Measurements from ENCODE around the gene VAV1. TPM values are rescaled to one million over a fixed set of nuclear protein-coding genes. Genes with fewer than 3 reads are reported as not detected.

Gene VAV1
- polyA plus RNA-seq, 1 donor from 2014 or later, result not detected

DNA sequence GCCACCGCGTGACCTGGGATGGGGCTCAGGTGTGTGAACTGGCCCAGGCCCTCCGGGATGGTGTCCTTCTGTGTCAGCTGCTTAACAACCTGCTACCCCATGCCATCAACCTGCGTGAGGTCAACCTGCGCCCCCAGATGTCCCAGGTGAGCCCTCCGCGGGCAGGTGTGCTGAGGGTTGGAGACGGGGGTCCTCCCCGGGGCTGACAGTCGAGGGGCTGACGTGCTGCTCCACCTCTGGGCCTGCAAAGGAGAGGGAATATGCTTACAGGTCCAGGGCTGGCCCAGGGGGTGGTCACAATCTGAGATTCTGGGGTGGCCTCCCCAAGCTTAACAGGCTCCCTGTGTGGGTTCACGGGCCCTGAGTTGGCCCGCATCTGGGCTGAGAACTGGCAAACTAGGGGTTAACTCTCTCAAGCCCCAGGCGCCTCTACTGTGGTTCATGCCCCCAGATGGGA lies 386 bp downstream of the VAV1 start:
- no peaks in the 10 kb centered on the region for H3K36me3 ChIP-seq (ENCODE audit: insufficient read depth, low read length)
- no peak overlapping the region for H3K4me3 ChIP-seq (ENCODE audit: low read length)
- no peak overlapping the region for H2AFZ ChIP-seq (ENCODE audit: low read depth, low read length)
- H3K9ac ChIP-seq (ENCODE audit: low read length), result no peak overlapping the region
- no peaks in the 10 kb centered on the region for H4K20me1 ChIP-seq (ENCODE audit: insufficient read depth)
- H3F3A ChIP-seq (ENCODE audit: insufficient read depth, low read length, poor library complexity, severe bottlenecking), result no peaks in the 10 kb centered on the region
- TF ChIP-seq RAD21 (conservative IDR thresholded peaks at IDR 0.05), result no peak
- no peak for TF ChIP-seq EZH2 (IDR thresholded peaks at IDR 0.05; ENCODE audit: borderline replicate concordance, insufficient read depth, low read length, poor library complexity, severe bottlenecking)
- no peak for TF ChIP-seq SMC3 (conservative IDR thresholded peaks at IDR 0.05; ENCODE audit: poor library complexity)
- no peak for TF ChIP-seq CTCF (IDR thresholded peaks at IDR 0.05; ENCODE audit: poor library complexity, severe bottlenecking)
- TF ChIP-seq EP300 (conservative IDR thresholded peaks at IDR 0.05; ENCODE audit: poor library complexity, severe bottlenecking), result no peak
- no peak for TF ChIP-seq TAF1 (IDR thresholded peaks at IDR 0.05; ENCODE audit: low read depth)
- TF ChIP-seq POLR2AphosphoS5 (IDR thresholded peaks at IDR 0.05), result no peak
- no peak for TF ChIP-seq MXI1 (conservative IDR thresholded peaks at IDR 0.05; ENCODE audit: poor library complexity, severe bottlenecking)
- TF ChIP-seq REST (IDR thresholded peaks at IDR 0.05; ENCODE audit: borderline replicate concordance), result no peak
- no peak overlapping the region for H3K27ac ChIP-seq (ENCODE audit: low read length)
- H3K79me2 ChIP-seq (replicated peaks; ENCODE audit: insufficient read depth, low read length), result no peaks in the 10 kb centered on the region
- H3K27me3 ChIP-seq (ENCODE audit: insufficient read depth, low read depth, low read length), result peaks cover 6% of the 10 kb centered on the region
- H3K9me3 ChIP-seq (ENCODE audit: low read length), result no peaks in the 10 kb centered on the region
- no peak overlapping the region for H3K4me2 ChIP-seq (ENCODE audit: low read length)
- H3K9me2 ChIP-seq (ENCODE audit: insufficient read depth, low read length), result no peaks in the 10 kb centered on the region

DNA sequence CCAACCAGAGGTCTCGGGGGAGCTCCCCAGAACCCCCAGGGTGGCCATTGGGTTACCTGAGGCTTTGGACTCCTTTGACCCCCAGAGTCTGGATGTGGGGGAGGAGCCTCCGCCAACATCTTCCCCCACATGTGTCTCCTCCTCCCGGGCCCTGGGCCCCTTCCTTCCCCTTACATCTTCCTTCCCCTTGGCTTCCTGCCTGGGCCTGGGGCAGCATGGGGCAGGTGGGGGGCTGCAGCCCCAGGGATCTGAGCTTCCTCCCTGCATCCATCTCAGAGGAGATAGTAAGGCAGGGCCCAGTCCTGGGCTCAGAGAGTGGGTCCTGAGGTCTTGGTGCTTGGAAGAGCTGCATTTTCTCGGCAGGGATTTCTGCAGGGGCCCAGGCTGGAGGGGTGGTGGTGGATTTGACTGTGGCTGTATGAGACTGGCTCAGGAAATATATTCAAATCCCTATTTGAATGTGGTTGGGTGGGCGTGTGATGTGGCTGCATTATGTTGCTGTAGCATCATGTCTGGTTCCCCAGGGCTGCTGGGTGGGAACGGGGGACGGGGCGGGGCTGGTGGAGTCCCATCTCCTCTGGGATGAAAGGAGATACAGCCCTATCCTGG lies 919 bp downstream of the VAV1 start:
- Histone ChIP-seq H3K9me3 (ENCODE audit: low read length) (no peaks in the 10 kb centered on the region), H3K27me3 (ENCODE audit: insufficient read depth, low read depth, low read length) (peaks cover under 1% of the 10 kb centered on the region), H3K9me2 (ENCODE audit: insufficient read depth, low read length) (no peaks in the 10 kb centered on the region), H3K36me3 (ENCODE audit: insufficient read depth, low read length) (no peaks in the 10 kb centered on the region), H3K79me2 (replicated peaks; ENCODE audit: insufficient read depth, low read length) (no peaks in the 10 kb centered on the region), H3F3A (ENCODE audit: insufficient read depth, low read length, poor library complexity, severe bottlenecking) (no peaks in the 10 kb centered on the region), H4K20me1 (ENCODE audit: insufficient read depth) (no peaks in the 10 kb centered on the region), H3K4me2 (ENCODE audit: low read length) (no peak overlapping the region), H3K4me3 (ENCODE audit: low read length) (no peak overlapping the region), H3K9ac (ENCODE audit: low read length) (no peak overlapping the region), H3K27ac (ENCODE audit: low read length) (no peak overlapping the region), H2AFZ (ENCODE audit: low read depth, low read length) (no peak overlapping the region)
- TF ChIP-seq POLR2AphosphoS5 (IDR thresholded peaks at IDR 0.05), result no peak
- no peak for TF ChIP-seq EZH2 (IDR thresholded peaks at IDR 0.05; ENCODE audit: borderline replicate concordance, insufficient read depth, low read length, poor library complexity, severe bottlenecking)
- TF ChIP-seq MXI1 (conservative IDR thresholded peaks at IDR 0.05; ENCODE audit: poor library complexity, severe bottlenecking), result no peak
- TF ChIP-seq CTCF (IDR thresholded peaks at IDR 0.05; ENCODE audit: poor library complexity, severe bottlenecking), result no peak
- TF ChIP-seq SMC3 (conservative IDR thresholded peaks at IDR 0.05; ENCODE audit: poor library complexity), result no peak
- no peak for TF ChIP-seq RAD21 (conservative IDR thresholded peaks at IDR 0.05)
- TF ChIP-seq TAF1 (IDR thresholded peaks at IDR 0.05; ENCODE audit: low read depth), result no peak
